ENCODE measurements around the gene LPIN2. TPM values are rescaled to one million over a fixed set of nuclear protein-coding genes. Genes with fewer than 3 reads are reported as not detected.

Gene LPIN2
- total and polyA plus RNA-seq, 3 experiments from 2014 or later = 68.6 to 83.2 (median 82.9) TPM

- Histone ChIP-seq H3K9me3 (ENCODE audit: low read length) (no peaks in the 10 kb centered on the region), H3K4me1 (ENCODE audit: insufficient read depth, low read length) (peaks cover 28% of the 10 kb centered on the region), H3K27ac (ENCODE audit: low read depth, low read length) (no peak overlapping the region), H3K36me3 (ENCODE audit: insufficient read depth, low read length) (peaks cover 12% of the 10 kb centered on the region), H3K27me3 (ENCODE audit: insufficient read depth, low read length, poor library complexity, severe bottlenecking) (no peaks in the 10 kb centered on the region), H3K4me3 (ENCODE audit: low read length) (no peak overlapping the region)
- Mint-ChIP-seq H3K4me3 (no peak overlapping the region), H3K27me3 (no peaks in the 10 kb centered on the region), H3K36me3 (peaks cover 4 to 49% (median 21%) of the 10 kb centered on the region in 3 donors), H3K9me3 (no peaks in the 10 kb centered on the region), H3K27ac (peak overlapping the region in 7 of 8 donors; percentile 14 to 87 (median 64)), H3K4me1 (peaks cover 68 to 86% (median 86%) of the 10 kb centered on the region in 3 donors)
- ChIA-PET CTCF (interaction anchor here (1.0 to 2.0 kb wide), 5 partner anchors 8 to 127 kb away, joined by 3 to 12 read pairs (median 4); no protein-coding TSS in a partner anchor), POLR2A (no interaction called here)
- DNase-seq = no peak
Measured at GRCh38 chr18:3002732-3003131, 10.2 kb downstream of the LPIN2 start.

DNA sequence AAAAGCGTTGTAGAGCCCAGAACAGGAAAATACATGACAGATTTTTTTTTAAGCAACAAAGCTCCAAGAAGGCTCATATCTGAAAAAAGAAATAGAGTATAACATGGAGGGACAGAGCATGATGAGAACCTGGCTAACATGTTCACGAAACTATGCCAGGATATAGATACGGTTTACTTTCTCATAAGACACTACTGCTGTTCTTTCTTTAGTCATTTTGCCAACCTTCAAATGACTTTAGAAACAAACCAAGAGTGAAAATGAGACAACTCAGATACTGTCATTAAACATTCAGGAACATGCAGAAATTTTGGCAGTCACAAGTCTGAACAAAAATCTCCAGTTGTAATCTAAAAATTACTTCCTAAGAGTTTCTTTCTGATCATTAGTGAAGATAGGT lies 14.3 kb downstream of the LPIN2 start:
- no peaks in the 10 kb centered on the region for H3K9me3 ChIP-seq (ENCODE audit: low read length)
- peaks cover 57% of the 10 kb centered on the region for H3K4me1 ChIP-seq (ENCODE audit: insufficient read depth, low read length)
- peak overlapping the region; percentile 10 to 72 (median 54) for H3K4me3 Mint-ChIP-seq
- H3K27ac ChIP-seq (ENCODE audit: low read depth, low read length) = no peak overlapping the region
- no peaks in the 10 kb centered on the region for H3K27me3 Mint-ChIP-seq
- DNase-seq = no peak
- peak overlapping the region; percentile 16 for H3K4me3 ChIP-seq (ENCODE audit: low read length)
- H3K9me3 Mint-ChIP-seq = no peaks in the 10 kb centered on the region
- H3K27ac Mint-ChIP-seq = peak overlapping the region; percentile 49 to 98 (median 90)
- H3K36me3 ChIP-seq (ENCODE audit: insufficient read depth, low read length) = no peaks in the 10 kb centered on the region
- POLR2A ChIA-PET = interaction anchor here (1.6 kb wide), 1 partner anchor 130 kb away, joined by 3 read pairs; no protein-coding TSS in a partner anchor
- no peaks in the 10 kb centered on the region for H3K27me3 ChIP-seq (ENCODE audit: insufficient read depth, low read length, poor library complexity, severe bottlenecking)
- CTCF ChIA-PET = interaction anchor here (1.0 to 8.3 kb wide), 5 partner anchors 9 to 249 kb away, joined by 4 to 144 read pairs (median 11); partner anchors contain the start of gene MYL12A
- H3K36me3 Mint-ChIP-seq = peaks cover 4 to 22% (median 12%) of the 10 kb centered on the region in 3 donors
- peaks cover 74 to 88% (median 87%) of the 10 kb centered on the region in 3 donors for H3K4me1 Mint-ChIP-seq

DNA sequence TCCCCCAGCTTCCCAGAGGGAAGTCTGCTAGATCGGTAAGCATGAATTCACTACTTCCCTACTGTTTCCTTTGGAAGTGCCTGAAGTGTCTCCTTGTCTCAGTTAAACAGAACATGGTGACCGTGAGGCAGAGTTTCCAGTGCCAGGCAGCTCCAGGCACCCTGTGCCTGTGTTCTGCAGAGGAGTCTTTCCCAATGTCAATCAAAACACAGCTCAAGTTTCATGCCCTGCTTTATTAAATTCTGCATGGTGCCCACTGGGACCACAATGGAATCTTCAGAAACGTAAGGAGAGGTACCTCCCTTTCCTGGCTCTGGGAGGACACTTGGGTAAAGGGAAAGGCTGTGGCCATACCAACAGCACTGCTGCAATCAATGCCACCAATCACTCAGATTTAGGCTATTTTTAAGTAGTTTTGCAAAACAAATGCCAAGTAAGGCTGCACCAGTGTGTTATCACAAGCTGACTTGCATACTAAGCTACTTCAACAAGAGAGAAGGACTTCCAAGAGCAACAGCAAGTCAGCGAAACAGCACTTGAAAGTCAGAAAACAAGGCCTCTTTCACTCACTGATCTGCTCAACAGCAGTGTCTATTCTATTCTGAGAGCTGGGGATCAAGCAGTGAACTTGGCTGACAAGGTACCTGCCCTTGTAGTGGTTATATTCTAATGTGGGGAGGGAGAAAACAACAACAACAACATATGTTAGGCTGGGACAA lies 14.9 kb downstream of the LPIN2 start:
- H3K9me3 Mint-ChIP-seq = no peaks in the 10 kb centered on the region
- peak overlapping the region; percentile 10 to 72 (median 54) for H3K4me3 Mint-ChIP-seq
- no peaks in the 10 kb centered on the region for H3K9me3 ChIP-seq (ENCODE audit: low read length)
- ChIA-PET CTCF (interaction anchor here (0.9 to 8.3 kb wide), 5 partner anchors 9 to 249 kb away, joined by 3 to 144 read pairs (median 11); partner anchors contain the start of gene MYL12A), POLR2A (interaction anchor here (0.6 to 1.6 kb wide), 3 partner anchors 60 to 131 kb away, joined by 3 to 8 read pairs (median 3); no protein-coding TSS in a partner anchor)
- H3K36me3 Mint-ChIP-seq = peaks cover 4 to 19% (median 11%) of the 10 kb centered on the region in 3 donors
- H3K4me1 ChIP-seq (ENCODE audit: insufficient read depth, low read length) = peaks cover 63% of the 10 kb centered on the region
- H3K27ac Mint-ChIP-seq = peak overlapping the region; percentile 49 to 98 (median 90)
- H3K27me3 ChIP-seq (ENCODE audit: insufficient read depth, low read length, poor library complexity, severe bottlenecking) = no peaks in the 10 kb centered on the region
- H3K27ac ChIP-seq (ENCODE audit: low read depth, low read length) = no peak overlapping the region
- DNase-seq = no peak
- no peaks in the 10 kb centered on the region for H3K27me3 Mint-ChIP-seq
- H3K4me1 Mint-ChIP-seq = peaks cover 76 to 88% (median 87%) of the 10 kb centered on the region in 3 donors
- peak overlapping the region; percentile 16 for H3K4me3 ChIP-seq (ENCODE audit: low read length)
- no peaks in the 10 kb centered on the region for H3K36me3 ChIP-seq (ENCODE audit: insufficient read depth, low read length)

DNA sequence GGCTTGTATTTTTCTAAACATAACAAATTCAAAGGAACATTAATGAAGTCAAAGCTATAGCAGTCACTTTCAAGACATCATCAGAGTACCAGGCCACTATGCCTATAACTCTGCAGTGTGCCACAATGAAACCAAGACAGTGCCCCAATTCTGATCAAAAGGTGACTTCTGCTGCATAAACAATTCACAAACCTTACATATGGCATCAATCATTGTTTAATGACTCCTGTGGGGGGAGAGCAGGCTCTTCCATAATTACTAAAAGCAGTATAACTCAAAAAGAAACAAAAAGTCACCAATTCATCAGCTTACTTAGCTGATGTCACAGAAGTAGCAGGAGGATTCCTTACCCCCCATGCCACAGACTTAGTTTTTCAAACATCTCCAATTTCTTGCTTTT lies 15.5 kb downstream of the LPIN2 start:
- Histone ChIP-seq H3K36me3 (ENCODE audit: insufficient read depth, low read length) (no peaks in the 10 kb centered on the region), H3K27me3 (ENCODE audit: insufficient read depth, low read length, poor library complexity, severe bottlenecking) (no peaks in the 10 kb centered on the region), H3K4me1 (ENCODE audit: insufficient read depth, low read length) (peaks cover 62% of the 10 kb centered on the region), H3K4me3 (ENCODE audit: low read length) (no peak overlapping the region), H3K27ac (ENCODE audit: low read depth, low read length) (no peak overlapping the region), H3K9me3 (ENCODE audit: low read length) (no peaks in the 10 kb centered on the region)
- H3K36me3 Mint-ChIP-seq = peaks cover 3 to 15% (median 10%) of the 10 kb centered on the region in 3 donors
- CTCF ChIA-PET = interaction anchor here (0.9 to 8.3 kb wide), 5 partner anchors 10 to 250 kb away, joined by 3 to 144 read pairs (median 11); partner anchors contain the start of gene MYL12A
- no peak for DNase-seq
- peaks cover 72 to 86% (median 85%) of the 10 kb centered on the region in 3 donors for H3K4me1 Mint-ChIP-seq
- peak overlapping the region; percentile 83 to 98 (median 90) for H3K27ac Mint-ChIP-seq
- POLR2A ChIA-PET = interaction anchor here (0.6 to 1.6 kb wide), 3 partner anchors 60 to 131 kb away, joined by 3 to 8 read pairs (median 3); no protein-coding TSS in a partner anchor
- no peaks in the 10 kb centered on the region for H3K9me3 Mint-ChIP-seq
- peaks cover 0 to 1% of the 10 kb centered on the region in 2 donors for H3K27me3 Mint-ChIP-seq
- H3K4me3 Mint-ChIP-seq = peak overlapping the region in 3 of 7 donors; percentile 40 to 72 (median 54)

- H3K4me3 ChIP-seq (ENCODE audit: low read length) = no peak overlapping the region
- POLR2A ChIA-PET = interaction anchor here (1.0 to 2.7 kb wide), 5 partner anchors 67 to 253 kb away, joined by 3 to 30 read pairs (median 5); partner anchors contain the start of gene MYL12A
- Mint-ChIP-seq H3K4me1 (peaks cover 71 to 82% (median 82%) of the 10 kb centered on the region in 3 donors), H3K4me3 (peak overlapping the region; percentile 39 to 86 (median 72)), H3K36me3 (peaks cover 4 to 6% (median 4%) of the 10 kb centered on the region in 3 donors), H3K9me3 (peaks cover 0 to 3% (median 0%) of the 10 kb centered on the region in 5 donors), H3K27ac (peak overlapping the region; percentile 15 to 85 (median 73)), H3K27me3 (peaks cover 0 to 1% of the 10 kb centered on the region in 2 donors)
- H3K27ac ChIP-seq (ENCODE audit: low read depth, low read length) = peak overlapping the region; percentile 39
- no peaks in the 10 kb centered on the region for H3K27me3 ChIP-seq (ENCODE audit: insufficient read depth, low read length, poor library complexity, severe bottlenecking)
- CTCF ChIA-PET = interaction anchor here (0.8 to 8.3 kb wide), 54 partner anchors 8 to 251 kb away, joined by 3 to 144 read pairs (median 6); partner anchors contain the start of genes LPIN2 and MYL12A
- no peaks in the 10 kb centered on the region for H3K9me3 ChIP-seq (ENCODE audit: low read length)
- H3K4me1 ChIP-seq (ENCODE audit: insufficient read depth, low read length) = peaks cover 59% of the 10 kb centered on the region
- H3K36me3 ChIP-seq (ENCODE audit: insufficient read depth, low read length) = no peaks in the 10 kb centered on the region
- DNase-seq = peak; percentile 41 to 84 (median 73)
Measured at GRCh38 chr18:2994603-2995432, 18.1 kb downstream of the LPIN2 start.

GRCh38 chr18:2994020-2994589 lies 18.8 kb downstream of the LPIN2 start:
- Histone ChIP-seq H3K36me3 (ENCODE audit: insufficient read depth, low read length) (no peaks in the 10 kb centered on the region), H3K4me3 (ENCODE audit: low read length) (no peak overlapping the region), H3K27ac (ENCODE audit: low read depth, low read length) (no peak overlapping the region), H3K27me3 (ENCODE audit: insufficient read depth, low read length, poor library complexity, severe bottlenecking) (no peaks in the 10 kb centered on the region), H3K9me3 (ENCODE audit: low read length) (no peaks in the 10 kb centered on the region), H3K4me1 (ENCODE audit: insufficient read depth, low read length) (peaks cover 51% of the 10 kb centered on the region)
- DNase-seq = no peak
- CTCF ChIA-PET = interaction anchor here (0.8 to 8.3 kb wide), 50 partner anchors 8 to 252 kb away, joined by 3 to 144 read pairs (median 6); partner anchors contain the start of genes LPIN2 and MYL12A
- peaks cover 0 to 1% of the 10 kb centered on the region in 2 donors for H3K27me3 Mint-ChIP-seq
- peaks cover 70 to 82% (median 78%) of the 10 kb centered on the region in 3 donors for H3K4me1 Mint-ChIP-seq
- peak overlapping the region in 6 of 8 donors; percentile 29 to 79 (median 69) for H3K27ac Mint-ChIP-seq
- POLR2A ChIA-PET = interaction anchor here (0.7 to 2.7 kb wide), 6 partner anchors 32 to 253 kb away, joined by 3 to 30 read pairs (median 4); partner anchors contain the start of gene MYL12A
- H3K4me3 Mint-ChIP-seq = peak overlapping the region in 3 of 7 donors; percentile 0 to 70 (median 37)
- peaks cover 4 to 5% (median 4%) of the 10 kb centered on the region in 3 donors for H3K36me3 Mint-ChIP-seq
- peaks cover 0 to 3% (median 0%) of the 10 kb centered on the region in 5 donors for H3K9me3 Mint-ChIP-seq

Measured in CD8-positive, alpha-beta memory T cell (primary cell).